ENCODE data around the gene UBE2QL1.

UBE2QL1 gene

DNA sequence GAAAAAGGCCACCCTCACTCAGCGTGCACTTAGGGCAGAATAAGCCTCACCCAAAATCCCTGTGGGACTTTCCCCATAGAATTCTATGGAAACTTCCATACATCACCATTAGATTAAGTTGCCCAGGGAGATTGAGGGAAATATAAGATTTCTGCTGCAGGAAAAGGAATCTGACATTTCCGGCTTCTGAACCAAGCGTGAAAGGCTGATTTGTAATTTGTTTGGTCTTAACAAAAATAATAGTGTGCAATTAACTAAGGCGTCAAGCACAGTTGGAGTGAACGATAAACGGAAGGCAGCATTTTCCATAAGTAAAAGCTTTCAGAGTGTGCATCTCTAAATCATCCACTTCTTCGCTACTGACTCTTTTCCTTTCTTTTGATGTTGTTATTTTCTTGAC, 14.0 kb downstream of the UBE2QL1 start:
- Histone ChIP-seq H3K27ac (ENCODE audit: low read depth, low read length) (no peak overlapping the region), H3K9ac (ENCODE audit: low read length) (no peak overlapping the region), H3K9me3 (ENCODE audit: insufficient read depth, low read length) (no peaks in the 10 kb centered on the region), H3K4me2 (ENCODE audit: low read depth, low read length, poor library complexity, severe bottlenecking) (no peak overlapping the region), H3F3A (ENCODE audit: insufficient read depth) (no peaks in the 10 kb centered on the region), H3K79me2 (ENCODE audit: insufficient read depth, low read length) (no peaks in the 10 kb centered on the region), H4K20me1 (ENCODE audit: low read depth, low read length) (no peaks in the 10 kb centered on the region), H3K27me3 (ENCODE audit: low read length) (no peaks in the 10 kb centered on the region), H2AFZ (ENCODE audit: low read depth, low read length, severe bottlenecking) (no peak overlapping the region), H3K36me3 (ENCODE audit: low read length) (no peaks in the 10 kb centered on the region), H3K9me2 (replicated peaks; ENCODE audit: insufficient read depth, low read length) (no peaks in the 10 kb centered on the region), H3K4me3 (ENCODE audit: insufficient read depth, low read length, poor library complexity, severe bottlenecking) (no peak overlapping the region)
- TF ChIP-seq, protein P1, sequence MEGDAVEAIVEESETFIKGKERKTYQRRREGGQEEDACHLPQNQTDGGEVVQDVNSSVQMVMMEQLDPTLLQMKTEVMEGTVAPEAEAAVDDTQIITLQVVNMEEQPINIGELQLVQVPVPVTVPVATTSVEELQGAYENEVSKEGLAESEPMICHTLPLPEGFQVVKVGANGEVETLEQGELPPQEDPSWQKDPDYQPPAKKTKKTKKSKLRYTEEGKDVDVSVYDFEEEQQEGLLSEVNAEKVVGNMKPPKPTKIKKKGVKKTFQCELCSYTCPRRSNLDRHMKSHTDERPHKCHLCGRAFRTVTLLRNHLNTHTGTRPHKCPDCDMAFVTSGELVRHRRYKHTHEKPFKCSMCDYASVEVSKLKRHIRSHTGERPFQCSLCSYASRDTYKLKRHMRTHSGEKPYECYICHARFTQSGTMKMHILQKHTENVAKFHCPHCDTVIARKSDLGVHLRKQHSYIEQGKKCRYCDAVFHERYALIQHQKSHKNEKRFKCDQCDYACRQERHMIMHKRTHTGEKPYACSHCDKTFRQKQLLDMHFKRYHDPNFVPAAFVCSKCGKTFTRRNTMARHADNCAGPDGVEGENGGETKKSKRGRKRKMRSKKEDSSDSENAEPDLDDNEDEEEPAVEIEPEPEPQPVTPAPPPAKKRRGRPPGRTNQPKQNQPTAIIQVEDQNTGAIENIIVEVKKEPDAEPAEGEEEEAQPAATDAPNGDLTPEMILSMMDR (IDR thresholded peaks at IDR 0.05; ENCODE audit: insufficient read depth, low read length, poor library complexity, severe bottlenecking) = no peak
- TF ChIP-seq EZH2phosphoT487 (conservative IDR thresholded peaks at IDR 0.05; ENCODE audit: low read length) = no peak

DNA sequence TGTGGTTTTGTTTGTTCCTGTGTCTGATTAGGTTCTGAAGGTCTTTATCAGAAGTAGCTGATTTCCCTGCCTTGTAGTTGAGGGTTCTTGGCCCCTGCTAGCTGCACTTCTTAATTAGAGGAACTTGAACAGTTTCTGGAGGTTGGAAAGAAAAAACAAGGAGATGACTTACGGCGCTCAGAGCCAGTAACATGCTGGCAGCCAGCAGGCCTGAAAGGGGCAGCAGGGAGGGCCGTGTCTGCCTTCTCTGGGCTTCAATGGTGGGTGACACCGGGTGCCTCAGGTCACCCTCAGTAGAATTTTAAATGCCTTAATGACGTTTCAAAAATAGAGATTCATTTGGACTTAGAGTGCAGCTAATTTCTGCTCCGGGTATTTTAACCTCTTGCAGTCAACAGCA, 15.8 kb downstream of the UBE2QL1 start:
- Histone ChIP-seq H3F3A (ENCODE audit: insufficient read depth) (no peaks in the 10 kb centered on the region), H3K9me3 (ENCODE audit: insufficient read depth, low read length) (no peaks in the 10 kb centered on the region), H4K20me1 (ENCODE audit: low read depth, low read length) (no peaks in the 10 kb centered on the region), H3K4me2 (ENCODE audit: low read depth, low read length, poor library complexity, severe bottlenecking) (no peak overlapping the region), H3K36me3 (ENCODE audit: low read length) (no peaks in the 10 kb centered on the region), H3K79me2 (ENCODE audit: insufficient read depth, low read length) (no peaks in the 10 kb centered on the region), H3K9ac (ENCODE audit: low read length) (no peak overlapping the region), H2AFZ (ENCODE audit: low read depth, low read length, severe bottlenecking) (no peak overlapping the region), H3K27ac (ENCODE audit: low read depth, low read length) (no peak overlapping the region), H3K9me2 (replicated peaks; ENCODE audit: insufficient read depth, low read length) (no peaks in the 10 kb centered on the region), H3K27me3 (ENCODE audit: low read length) (no peaks in the 10 kb centered on the region), H3K4me3 (ENCODE audit: insufficient read depth, low read length, poor library complexity, severe bottlenecking) (no peak overlapping the region)
- TF ChIP-seq EZH2phosphoT487 (conservative IDR thresholded peaks at IDR 0.05; ENCODE audit: low read length) = no peak

DNA sequence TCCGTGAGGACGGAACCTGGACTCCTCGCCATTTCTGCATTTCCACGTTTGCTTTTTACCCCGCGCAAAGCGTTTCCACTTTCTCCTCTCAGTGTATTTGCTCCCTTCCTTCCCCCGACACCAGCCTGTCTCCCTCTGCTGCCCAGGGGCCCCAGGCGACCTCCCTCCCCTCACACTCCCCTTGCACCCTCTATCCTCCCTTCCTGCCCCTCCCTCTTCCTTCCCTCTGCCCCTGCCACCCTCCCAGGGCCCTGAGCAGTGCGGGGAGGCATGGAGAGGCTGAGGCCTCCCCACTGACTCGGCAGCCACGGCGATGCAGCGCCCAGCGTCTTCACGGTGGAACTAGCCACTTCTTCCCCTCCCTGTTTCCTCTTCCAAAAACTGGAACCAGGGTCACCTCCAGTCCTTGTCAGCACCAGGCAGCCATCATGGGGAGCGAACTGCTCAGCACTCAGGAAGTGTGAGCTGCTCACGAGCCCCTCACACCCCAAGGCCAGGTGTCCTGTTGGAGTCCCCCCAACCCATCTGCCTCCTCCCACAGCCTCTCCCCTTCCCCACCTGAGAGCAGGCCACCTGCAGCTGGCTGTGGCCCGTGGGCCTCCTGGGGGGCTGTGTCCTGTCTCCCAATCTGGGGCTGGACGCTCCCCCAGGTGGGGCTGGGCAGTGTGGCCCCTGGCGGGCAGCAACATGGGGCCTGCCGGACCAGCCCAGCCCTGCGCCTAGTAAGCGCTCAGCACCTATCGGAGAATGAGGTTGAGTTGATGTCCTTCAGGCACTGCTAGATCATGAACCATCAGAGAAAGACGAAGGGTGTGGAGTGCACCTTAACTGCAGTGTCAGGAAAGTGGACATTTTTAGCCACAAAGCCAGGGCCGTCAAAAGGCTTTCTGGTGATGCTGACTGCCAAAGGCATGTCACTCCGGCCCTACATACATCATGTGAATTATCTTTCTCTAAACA, 17.5 kb downstream of the UBE2QL1 start:
- H3K9me3 ChIP-seq (ENCODE audit: insufficient read depth, low read length) = no peaks in the 10 kb centered on the region
- no peaks in the 10 kb centered on the region for H3K79me2 ChIP-seq (ENCODE audit: insufficient read depth, low read length)
- no peaks in the 10 kb centered on the region for H3F3A ChIP-seq (ENCODE audit: insufficient read depth)
- no peak overlapping the region for H2AFZ ChIP-seq (ENCODE audit: low read depth, low read length, severe bottlenecking)
- H3K4me3 ChIP-seq (ENCODE audit: insufficient read depth, low read length, poor library complexity, severe bottlenecking) = no peak overlapping the region
- TF ChIP-seq EZH2phosphoT487 (conservative IDR thresholded peaks at IDR 0.05; ENCODE audit: low read length) = no peak
- TF ChIP-seq, protein P1 (IDR thresholded peaks at IDR 0.05; ENCODE audit: insufficient read depth, low read length, poor library complexity, severe bottlenecking) = no peak
- H3K9me2 ChIP-seq (replicated peaks; ENCODE audit: insufficient read depth, low read length) = no peaks in the 10 kb centered on the region
- H3K27me3 ChIP-seq (ENCODE audit: low read length) = no peaks in the 10 kb centered on the region
- no peak overlapping the region for H3K27ac ChIP-seq (ENCODE audit: low read depth, low read length)
- H3K36me3 ChIP-seq (ENCODE audit: low read length) = no peaks in the 10 kb centered on the region
- no peak overlapping the region for H3K9ac ChIP-seq (ENCODE audit: low read length)
- H3K4me2 ChIP-seq (ENCODE audit: low read depth, low read length, poor library complexity, severe bottlenecking) = no peak overlapping the region
- no peaks in the 10 kb centered on the region for H4K20me1 ChIP-seq (ENCODE audit: low read depth, low read length)

DNA sequence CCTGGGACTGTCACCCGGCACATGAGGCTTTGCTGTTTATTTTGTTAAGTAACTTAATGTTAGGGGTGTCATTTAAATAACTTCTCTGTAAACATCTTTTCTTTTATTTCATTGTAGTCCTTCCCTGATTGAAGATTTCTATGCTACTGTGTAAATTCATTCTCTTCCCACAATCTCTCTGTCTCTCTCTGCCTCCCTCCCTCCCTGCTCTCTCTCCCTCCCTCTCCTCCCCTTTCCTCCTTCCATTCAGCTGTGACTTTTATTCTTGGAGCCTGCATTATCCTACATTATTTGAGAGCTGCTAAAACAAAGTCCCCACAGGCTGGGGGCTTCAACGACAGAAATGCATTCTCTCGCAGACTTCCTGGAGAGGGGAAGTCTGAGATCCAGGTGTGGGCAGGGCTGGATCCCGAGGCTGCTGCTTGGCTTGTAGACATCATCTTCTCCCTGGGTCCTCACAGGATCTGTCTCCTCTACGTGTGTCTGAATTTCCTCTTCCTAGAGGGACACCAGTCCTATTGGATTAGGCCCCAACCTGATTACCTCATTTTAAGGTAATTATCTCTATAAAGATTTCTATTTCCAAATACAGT, 18.4 kb downstream of the UBE2QL1 start:
- Histone ChIP-seq H3K9me2 (replicated peaks; ENCODE audit: insufficient read depth, low read length) (no peaks in the 10 kb centered on the region), H3K79me2 (ENCODE audit: insufficient read depth, low read length) (no peaks in the 10 kb centered on the region), H3K36me3 (ENCODE audit: low read length) (no peaks in the 10 kb centered on the region), H3K9ac (ENCODE audit: low read length) (no peak overlapping the region), H3K9me3 (ENCODE audit: insufficient read depth, low read length) (no peaks in the 10 kb centered on the region), H4K20me1 (ENCODE audit: low read depth, low read length) (no peaks in the 10 kb centered on the region), H3F3A (ENCODE audit: insufficient read depth) (no peaks in the 10 kb centered on the region), H3K4me2 (ENCODE audit: low read depth, low read length, poor library complexity, severe bottlenecking) (no peak overlapping the region), H3K4me3 (ENCODE audit: insufficient read depth, low read length, poor library complexity, severe bottlenecking) (no peak overlapping the region), H2AFZ (ENCODE audit: low read depth, low read length, severe bottlenecking) (no peak overlapping the region), H3K27me3 (ENCODE audit: low read length) (no peaks in the 10 kb centered on the region), H3K27ac (ENCODE audit: low read depth, low read length) (no peak overlapping the region)
- TF ChIP-seq EZH2phosphoT487 (conservative IDR thresholded peaks at IDR 0.05; ENCODE audit: low read length) = no peak
- TF ChIP-seq, protein P1 (IDR thresholded peaks at IDR 0.05; ENCODE audit: insufficient read depth, low read length, poor library complexity, severe bottlenecking) = no peak

Measured in SU-DHL-6 (cell line).